ENCODE measurements around the gene RYR1. TPM values are rescaled to one million over a fixed set of nuclear protein-coding genes. Genes with fewer than 3 reads are reported as not detected.
"Not testable (repeated sequence)": the region's sequence is repeated elsewhere in the genome, so short reads cannot be mapped to it uniquely, and the experiment has no call there.

Gene RYR1
- total and polyA plus RNA-seq, 5 donors from 2014 or later, result 0.07 to 4.9 (median 0.41) TPM

DNA sequence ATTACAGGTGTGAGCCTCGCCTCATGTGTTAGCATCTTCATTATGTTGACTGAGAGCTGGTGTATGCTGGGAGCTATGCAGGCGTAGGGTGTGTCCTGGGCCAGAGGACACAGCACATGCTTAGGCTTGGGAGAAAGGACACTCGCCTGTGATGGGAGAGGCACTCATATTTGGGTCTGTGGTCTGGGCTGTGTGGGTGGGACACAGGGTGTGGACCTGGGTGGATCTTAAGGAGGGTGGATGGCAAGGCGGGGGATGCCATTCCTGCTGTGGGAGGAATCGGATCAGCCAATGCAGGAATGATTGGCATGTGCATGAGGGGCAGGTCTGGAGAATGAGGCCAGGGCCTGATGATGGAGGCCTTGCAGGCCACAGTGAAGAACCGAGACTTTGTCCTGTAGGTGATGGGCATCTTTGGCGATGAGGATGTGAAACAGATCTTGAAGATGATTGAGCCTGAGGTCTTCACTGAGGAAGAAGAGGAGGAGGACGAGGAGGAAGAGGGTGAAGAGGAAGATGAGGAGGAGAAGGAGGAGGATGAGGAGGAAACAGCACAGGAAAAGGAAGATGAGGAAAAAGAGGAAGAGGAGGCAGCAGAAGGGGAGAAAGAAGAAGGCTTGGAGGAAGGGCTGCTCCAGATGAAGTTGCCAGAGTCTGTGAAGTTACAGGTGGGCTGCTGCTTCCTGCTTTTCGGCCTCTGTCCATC is 55.4 kb downstream of the RYR1 start:
- ATAC-seq (ENCODE audit: low read depth in 2 of 2) (no peak), DNase-seq (no peak)
- Mint-ChIP-seq H3K27ac (no peak overlapping the region), H3K27me3 (no peaks in the 10 kb centered on the region), H3K4me1 (peaks cover 0 to 2% (median 0%) of the 10 kb centered on the region in 4 donors), H3K9me3 (peaks cover 0 to 14% (median 5%) of the 10 kb centered on the region in 7 donors), H3K36me3 (peaks cover 16% of the 10 kb centered on the region), H3K4me3 (no peak overlapping the region)
- no peaks in the 10 kb centered on the region for H3K9me3 ChIP-seq (ENCODE audit: control insufficient read depth in 2 of 2, low read length in 2 of 2)
- H3K36me3 ChIP-seq (ENCODE audit: control insufficient read depth, insufficient read depth, low read length), result no peaks in the 10 kb centered on the region
- no peak overlapping the region for H3K27ac ChIP-seq (ENCODE audit: insufficient read depth, low read length, poor library complexity, severe bottlenecking)
- H3K4me1 ChIP-seq (ENCODE audit: control insufficient read depth, insufficient read depth, low read length, poor library complexity, severe bottlenecking), result no peaks in the 10 kb centered on the region
- no peak overlapping the region for H3K4me3 ChIP-seq (ENCODE audit: low read depth, low read length)
- no peaks in the 10 kb centered on the region for H3K27me3 ChIP-seq (ENCODE audit: control insufficient read depth, insufficient read depth, low read length)

DNA sequence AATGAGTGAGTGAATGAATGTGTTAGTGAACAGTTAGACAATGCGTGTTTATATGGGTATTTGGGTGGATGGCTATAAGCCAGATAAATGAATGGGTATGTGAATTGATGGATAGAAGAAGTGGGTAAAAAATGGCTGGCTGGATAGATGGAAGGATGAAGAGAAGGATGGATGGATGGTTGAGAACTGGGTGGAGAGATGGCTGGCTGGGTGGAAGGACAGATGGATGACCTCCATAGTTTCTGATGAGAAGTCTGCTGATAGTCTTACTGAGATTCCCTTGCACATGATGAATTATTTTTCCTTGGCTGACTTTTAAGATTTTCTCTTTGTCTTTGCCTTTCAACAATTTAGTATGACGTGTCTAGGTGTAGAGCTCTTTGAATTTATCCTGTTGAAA is 57.4 kb downstream of the RYR1 start:
- Mint-ChIP-seq H3K9me3 (peaks cover 0 to 14% (median 5%) of the 10 kb centered on the region in 7 donors), H3K36me3 (peaks cover 16% of the 10 kb centered on the region), H3K4me3 (no peak overlapping the region), H3K27me3 (no peaks in the 10 kb centered on the region), H3K27ac (no peak overlapping the region), H3K4me1 (peaks cover 0 to 2% (median 0%) of the 10 kb centered on the region in 4 donors)
- ATAC-seq (ENCODE audit: low read depth in 2 of 2) (no peak), DNase-seq (no peak)
- Histone ChIP-seq H3K27ac (ENCODE audit: insufficient read depth, low read length, poor library complexity, severe bottlenecking) (no peak overlapping the region), H3K27me3 (ENCODE audit: control insufficient read depth, insufficient read depth, low read length) (no peaks in the 10 kb centered on the region), H3K36me3 (ENCODE audit: control insufficient read depth, insufficient read depth, low read length) (no peaks in the 10 kb centered on the region), H3K9me3 (ENCODE audit: control insufficient read depth in 2 of 2, low read length in 2 of 2) (no peaks in the 10 kb centered on the region), H3K4me3 (ENCODE audit: low read depth, low read length) (no peak overlapping the region), H3K4me1 (ENCODE audit: control insufficient read depth, insufficient read depth, low read length, poor library complexity, severe bottlenecking) (no peaks in the 10 kb centered on the region)

DNA sequence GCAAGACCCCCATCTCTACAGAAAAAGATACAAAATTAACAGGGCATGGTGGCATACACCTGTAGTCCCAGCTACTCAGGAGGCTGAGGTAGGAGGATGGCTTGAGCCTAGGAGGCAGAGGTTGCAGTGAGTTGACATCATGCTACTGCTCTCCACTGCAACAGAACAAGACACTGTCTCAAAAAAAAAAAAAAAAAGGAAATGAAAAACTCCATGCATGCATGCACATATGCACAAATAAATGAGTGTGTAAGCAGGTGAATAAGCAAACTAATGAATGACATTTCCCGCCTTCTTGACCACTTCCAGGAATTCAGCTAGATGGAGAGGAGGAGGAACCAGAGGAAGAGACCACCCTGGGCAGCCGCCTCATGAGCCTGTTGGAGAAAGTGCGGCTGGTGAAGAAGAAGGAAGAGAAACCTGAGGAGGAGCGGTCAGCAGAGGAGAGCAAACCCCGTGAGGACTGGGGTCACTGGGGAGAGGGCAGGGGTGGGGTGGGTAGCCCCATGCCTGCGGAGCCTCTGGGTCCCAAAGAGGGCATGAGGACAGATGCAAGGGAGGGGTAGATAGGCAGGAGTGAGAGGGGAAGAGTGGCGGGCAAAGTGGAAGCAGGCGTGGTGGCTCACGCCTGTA is 58.8 kb downstream of the RYR1 start:
- DNase-seq (no peak), ATAC-seq (ENCODE audit: low read depth in 2 of 2) (no peak)
- H3K27me3 ChIP-seq (ENCODE audit: control insufficient read depth, insufficient read depth, low read length), result no peaks in the 10 kb centered on the region
- Mint-ChIP-seq H3K4me3 (no peak overlapping the region), H3K9me3 (peaks cover 0 to 10% (median 4%) of the 10 kb centered on the region in 7 donors), H3K36me3 (peaks cover 8% of the 10 kb centered on the region), H3K27ac (no peak overlapping the region), H3K4me1 (no peaks in the 10 kb centered on the region), H3K27me3 (no peaks in the 10 kb centered on the region)
- no peak overlapping the region for H3K27ac ChIP-seq (ENCODE audit: insufficient read depth, low read length, poor library complexity, severe bottlenecking)
- no peaks in the 10 kb centered on the region for H3K9me3 ChIP-seq (ENCODE audit: control insufficient read depth in 2 of 2, low read length in 2 of 2)
- no peaks in the 10 kb centered on the region for H3K36me3 ChIP-seq (ENCODE audit: control insufficient read depth, insufficient read depth, low read length)
- no peak overlapping the region for H3K4me3 ChIP-seq (ENCODE audit: low read depth, low read length)
- H3K4me1 ChIP-seq (ENCODE audit: control insufficient read depth, insufficient read depth, low read length, poor library complexity, severe bottlenecking), result no peaks in the 10 kb centered on the region

DNA sequence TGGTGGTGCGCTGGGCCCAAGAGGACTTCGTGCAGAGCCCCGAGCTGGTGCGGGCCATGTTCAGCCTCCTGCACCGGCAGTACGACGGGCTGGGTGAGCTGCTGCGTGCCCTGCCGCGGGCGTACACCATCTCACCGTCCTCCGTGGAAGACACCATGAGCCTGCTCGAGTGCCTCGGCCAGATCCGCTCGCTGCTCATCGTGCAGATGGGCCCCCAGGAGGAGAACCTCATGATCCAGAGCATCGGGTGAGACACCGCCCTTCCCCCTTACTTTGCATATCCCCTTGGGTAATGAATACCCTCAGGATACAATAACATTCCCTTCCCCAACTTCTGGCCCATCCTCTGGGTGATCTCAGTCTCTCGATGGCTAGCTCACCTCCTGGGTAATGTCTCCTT is 60.9 kb downstream of the RYR1 start:
- Histone ChIP-seq H3K4me3 (ENCODE audit: low read depth, low read length) (no peak overlapping the region), H3K27me3 (ENCODE audit: control insufficient read depth, insufficient read depth, low read length) (no peaks in the 10 kb centered on the region), H3K9me3 (ENCODE audit: control insufficient read depth in 2 of 2, low read length in 2 of 2) (no peaks in the 10 kb centered on the region), H3K4me1 (ENCODE audit: control insufficient read depth, insufficient read depth, low read length, poor library complexity, severe bottlenecking) (no peaks in the 10 kb centered on the region), H3K27ac (ENCODE audit: insufficient read depth, low read length, poor library complexity, severe bottlenecking) (no peak overlapping the region), H3K36me3 (ENCODE audit: control insufficient read depth, insufficient read depth, low read length) (no peaks in the 10 kb centered on the region)
- no peak overlapping the region for H3K27ac Mint-ChIP-seq
- H3K27me3 Mint-ChIP-seq, result no peaks in the 10 kb centered on the region
- peaks cover 8% of the 10 kb centered on the region for H3K36me3 Mint-ChIP-seq
- no peaks in the 10 kb centered on the region for H3K4me1 Mint-ChIP-seq
- no peak overlapping the region for H3K4me3 Mint-ChIP-seq
- DNase-seq (no peak), ATAC-seq (ENCODE audit: low read depth in 2 of 2) (no peak)
- peaks cover 0 to 10% (median 2%) of the 10 kb centered on the region in 7 donors for H3K9me3 Mint-ChIP-seq

DNA sequence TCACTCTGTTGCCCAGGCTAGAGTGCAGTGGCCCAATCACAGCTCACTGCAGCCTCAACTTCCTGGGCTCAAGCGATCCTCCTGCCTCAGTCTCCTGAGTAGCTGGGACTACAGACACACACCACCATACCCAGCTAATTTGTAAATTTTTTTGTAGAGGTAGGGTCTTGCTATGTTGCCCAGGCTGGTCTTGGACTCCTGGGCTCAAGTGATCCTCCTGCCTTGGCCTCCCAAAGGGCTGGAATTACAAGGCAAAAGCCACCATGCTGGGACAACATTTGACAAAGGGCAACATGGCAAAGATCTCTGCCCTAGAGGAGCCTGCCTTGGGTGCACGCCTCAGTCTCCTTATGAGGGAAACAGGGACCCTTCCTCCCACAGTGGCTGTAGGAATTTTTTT is 61.9 kb downstream of the RYR1 start:
- H3K4me1 Mint-ChIP-seq; H3K27ac ChIP-seq (ENCODE audit: insufficient read depth, low read length, poor library complexity, severe bottlenecking); H3K27ac Mint-ChIP-seq; H3K9me3 ChIP-seq (ENCODE audit: control insufficient read depth in 2 of 2, low read length in 2 of 2); H3K27me3 Mint-ChIP-seq; H3K27me3 ChIP-seq (ENCODE audit: control insufficient read depth, insufficient read depth, low read length); ATAC-seq (ENCODE audit: low read depth in 2 of 2); H3K36me3 ChIP-seq (ENCODE audit: control insufficient read depth, insufficient read depth, low read length); H3K36me3 Mint-ChIP-seq; H3K9me3 Mint-ChIP-seq; H3K4me3 ChIP-seq (ENCODE audit: low read depth, low read length); DNase-seq; H3K4me3 Mint-ChIP-seq; H3K4me1 ChIP-seq (ENCODE audit: control insufficient read depth, insufficient read depth, low read length, poor library complexity, severe bottlenecking): not testable (repeated sequence)

DNA sequence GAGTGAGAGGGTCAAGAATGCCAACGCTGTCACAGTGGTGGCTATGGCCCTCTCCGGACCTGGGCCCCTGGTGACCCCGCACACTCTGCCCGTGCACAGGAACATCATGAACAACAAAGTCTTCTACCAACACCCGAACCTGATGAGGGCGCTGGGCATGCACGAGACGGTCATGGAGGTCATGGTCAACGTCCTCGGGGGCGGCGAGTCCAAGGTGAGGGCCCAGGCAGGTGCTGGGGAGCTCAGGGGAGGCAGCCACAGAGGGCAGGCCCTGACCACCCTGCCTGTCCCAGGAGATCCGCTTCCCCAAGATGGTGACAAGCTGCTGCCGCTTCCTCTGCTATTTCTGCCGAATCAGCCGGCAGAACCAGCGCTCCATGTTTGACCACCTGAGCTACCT is 62.6 kb downstream of the RYR1 start:
- ATAC-seq (ENCODE audit: low read depth in 2 of 2) (no peak), DNase-seq (no peak)
- Histone ChIP-seq H3K27me3 (ENCODE audit: control insufficient read depth, insufficient read depth, low read length) (no peaks in the 10 kb centered on the region), H3K9me3 (ENCODE audit: control insufficient read depth in 2 of 2, low read length in 2 of 2) (no peaks in the 10 kb centered on the region), H3K27ac (ENCODE audit: insufficient read depth, low read length, poor library complexity, severe bottlenecking) (no peak overlapping the region), H3K4me1 (ENCODE audit: control insufficient read depth, insufficient read depth, low read length, poor library complexity, severe bottlenecking) (no peaks in the 10 kb centered on the region), H3K4me3 (ENCODE audit: low read depth, low read length) (no peak overlapping the region), H3K36me3 (ENCODE audit: control insufficient read depth, insufficient read depth, low read length) (no peaks in the 10 kb centered on the region)
- no peak overlapping the region for H3K4me3 Mint-ChIP-seq
- H3K27me3 Mint-ChIP-seq, result no peaks in the 10 kb centered on the region
- H3K9me3 Mint-ChIP-seq, result peaks cover 0 to 4% (median 0%) of the 10 kb centered on the region in 7 donors
- no peaks in the 10 kb centered on the region for H3K4me1 Mint-ChIP-seq
- H3K27ac Mint-ChIP-seq, result no peak overlapping the region
- no peaks in the 10 kb centered on the region for H3K36me3 Mint-ChIP-seq

DNA sequence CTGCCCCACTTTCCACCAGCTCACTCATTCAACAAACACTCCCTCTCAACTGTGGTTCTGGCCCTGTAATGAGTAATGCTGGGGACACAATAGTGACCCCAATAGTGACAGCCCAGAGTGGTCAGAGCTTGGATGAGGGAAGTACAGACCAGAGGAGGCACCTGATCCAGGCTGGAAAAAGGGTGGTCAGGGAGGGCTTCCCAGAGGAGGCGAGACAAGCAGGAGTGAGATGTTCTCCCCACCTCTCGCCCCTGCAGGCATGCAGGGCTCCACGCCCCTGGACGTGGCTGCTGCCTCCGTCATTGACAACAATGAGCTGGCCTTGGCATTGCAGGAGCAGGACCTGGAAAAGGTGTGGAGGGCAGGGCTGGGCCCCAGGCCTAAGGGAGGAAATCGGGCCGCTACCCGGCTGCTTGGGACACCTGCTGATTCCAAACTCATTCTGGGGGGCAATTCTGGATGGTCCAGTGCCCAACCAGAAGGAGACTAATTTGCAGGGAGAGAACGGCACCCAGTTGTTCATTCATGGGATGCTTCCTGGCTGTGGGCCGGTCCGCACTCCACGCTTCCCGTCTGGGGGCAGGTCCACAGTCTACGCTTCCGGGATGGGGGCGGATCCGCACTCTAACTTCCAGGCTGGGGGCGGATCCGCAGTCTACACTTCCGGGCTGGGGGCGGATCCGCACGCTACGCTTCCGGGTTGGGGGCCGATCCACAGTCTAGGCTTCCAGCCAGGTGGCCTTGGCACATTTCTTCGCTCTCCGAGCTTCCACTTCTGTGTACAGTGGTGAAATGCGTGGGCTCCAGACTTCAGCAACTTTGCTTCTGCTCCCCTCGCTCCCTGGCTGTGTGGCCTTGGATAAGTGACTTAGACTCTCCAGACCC is 63.4 kb downstream of the RYR1 start:
- Mint-ChIP-seq H3K4me3 (no peak overlapping the region), H3K27ac (no peak overlapping the region), H3K27me3 (no peaks in the 10 kb centered on the region), H3K36me3 (no peaks in the 10 kb centered on the region), H3K4me1 (no peaks in the 10 kb centered on the region), H3K9me3 (peaks cover 0 to 2% (median 0%) of the 10 kb centered on the region in 7 donors)
- no peak for DNase-seq
- Histone ChIP-seq H3K36me3 (ENCODE audit: control insufficient read depth, insufficient read depth, low read length) (no peaks in the 10 kb centered on the region), H3K27me3 (ENCODE audit: control insufficient read depth, insufficient read depth, low read length) (no peaks in the 10 kb centered on the region), H3K4me1 (ENCODE audit: control insufficient read depth, insufficient read depth, low read length, poor library complexity, severe bottlenecking) (no peaks in the 10 kb centered on the region), H3K4me3 (ENCODE audit: low read depth, low read length) (no peak overlapping the region), H3K27ac (ENCODE audit: insufficient read depth, low read length, poor library complexity, severe bottlenecking) (no peak overlapping the region), H3K9me3 (ENCODE audit: control insufficient read depth in 2 of 2, low read length in 2 of 2) (no peaks in the 10 kb centered on the region)
- ATAC-seq (ENCODE audit: low read depth in 2 of 2), result no peak

Data from CD4-positive, CD25-positive, alpha-beta regulatory T cell (primary cell).